ENCODE data around the gene PLEKHG4B. TPM values are rescaled to one million over a fixed set of nuclear protein-coding genes. Genes with fewer than 3 reads are reported as not detected.

The PLEKHG4B gene
- total RNA-seq, 1 experiment from 2014 or later = 0.61 TPM

DNA sequence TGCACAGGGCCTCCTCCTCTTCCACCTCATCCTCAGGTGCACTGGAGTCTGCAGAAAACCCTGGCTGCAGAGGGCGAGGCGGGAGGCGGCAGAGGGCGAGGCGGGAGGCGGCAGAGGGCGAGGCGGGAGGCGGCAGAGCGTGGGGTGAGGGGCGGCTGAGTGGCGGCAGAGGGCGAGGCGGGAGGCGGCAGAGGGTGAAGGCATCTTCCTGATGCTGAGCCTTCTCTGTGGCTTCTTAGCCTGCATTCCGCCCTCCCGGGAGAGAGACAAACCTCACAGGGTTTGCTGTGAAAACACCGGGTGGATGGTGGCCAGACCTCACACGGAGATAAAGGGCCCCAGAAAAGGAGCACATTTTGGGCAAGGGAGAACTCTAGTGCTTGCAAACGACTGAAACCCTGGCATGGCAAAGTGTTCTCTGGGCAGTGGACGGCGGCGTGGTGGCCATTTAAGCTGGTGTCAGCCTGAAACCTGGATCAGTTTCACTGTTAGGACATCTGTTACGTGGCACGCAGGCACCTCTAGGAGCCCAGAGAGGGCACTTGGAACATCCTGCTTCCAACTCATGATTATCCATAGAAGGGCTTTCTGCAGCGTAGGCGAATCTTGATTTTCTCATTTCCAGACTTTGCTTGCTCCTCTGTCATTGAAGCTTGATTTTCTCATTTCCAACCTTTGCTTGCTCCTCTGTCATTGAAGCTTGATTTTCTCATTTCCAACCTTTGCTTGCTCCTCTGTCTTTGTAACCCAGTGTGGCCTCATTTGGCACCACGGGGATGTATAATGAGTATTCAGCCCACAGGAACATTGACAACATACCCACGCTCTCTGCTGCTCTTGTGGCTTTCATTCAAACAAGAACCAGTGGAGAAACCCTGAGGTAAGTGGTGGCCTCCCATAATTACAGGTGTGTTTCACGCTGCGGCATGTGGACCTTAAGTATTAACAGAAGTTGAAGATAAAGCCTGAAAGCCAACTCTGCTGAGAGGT lies 16.3 kb upstream of the PLEKHG4B start:
- no peak for DNase-seq (ENCODE audit: low read depth)

DNA sequence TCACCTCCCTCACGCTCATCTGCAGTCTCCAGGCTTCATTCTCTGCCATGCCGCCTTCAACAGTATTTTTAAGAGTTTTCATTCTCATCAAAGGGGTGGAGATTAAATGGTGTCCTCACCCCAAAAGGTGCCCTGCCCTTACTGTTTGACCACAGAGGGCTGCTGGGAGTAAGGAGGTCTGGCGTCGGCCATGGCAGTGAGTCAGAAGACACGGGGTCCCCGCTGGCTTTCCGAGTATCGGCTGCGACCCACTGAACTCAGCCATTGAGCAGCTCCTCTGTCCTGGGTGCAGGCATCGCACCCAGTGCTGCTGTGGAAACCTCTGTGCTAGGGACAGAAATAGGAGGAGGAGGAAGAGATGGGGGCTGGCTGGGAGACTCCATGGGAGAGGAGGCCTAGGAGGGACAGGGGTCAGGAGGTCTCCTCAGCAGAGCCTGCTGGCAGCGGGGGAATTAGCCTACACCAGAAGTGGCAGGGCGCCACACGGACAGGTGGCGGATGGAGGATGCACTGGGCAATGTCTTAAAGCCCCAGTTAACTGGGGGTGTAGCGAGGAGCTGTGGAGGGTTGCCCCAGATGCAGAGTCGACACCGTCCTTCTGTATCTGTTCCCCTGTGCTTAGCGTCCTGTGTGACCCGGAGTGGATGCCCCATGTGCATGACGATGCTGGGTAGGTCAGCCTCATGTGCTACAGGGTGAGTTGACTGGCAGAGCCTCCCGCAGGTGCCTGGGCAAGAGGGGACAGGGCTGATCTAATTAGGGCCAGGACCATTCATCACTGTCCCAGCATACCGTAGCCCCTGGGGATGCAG lies 15.4 kb upstream of the PLEKHG4B start:
- DNase-seq (ENCODE audit: low read depth) = no peak

DNA sequence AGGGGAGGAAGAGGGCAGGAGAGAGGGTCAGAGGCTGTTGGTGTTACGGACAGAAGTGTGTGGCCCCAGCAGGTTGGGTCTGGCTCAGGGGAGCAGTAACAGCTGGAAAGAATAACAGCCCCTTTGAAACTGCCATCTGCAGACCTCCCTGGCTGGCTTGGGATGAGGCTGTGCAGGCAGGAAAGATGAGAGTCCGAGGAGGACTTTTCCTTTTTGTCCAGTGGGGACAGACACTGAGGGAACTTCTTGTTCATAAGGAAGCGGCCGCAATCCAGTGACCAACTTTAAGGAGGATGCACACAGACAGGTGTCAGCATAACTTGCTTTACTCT lies 14.8 kb upstream of the PLEKHG4B start:
- DNase-seq (ENCODE audit: low read depth) = no peak

DNA sequence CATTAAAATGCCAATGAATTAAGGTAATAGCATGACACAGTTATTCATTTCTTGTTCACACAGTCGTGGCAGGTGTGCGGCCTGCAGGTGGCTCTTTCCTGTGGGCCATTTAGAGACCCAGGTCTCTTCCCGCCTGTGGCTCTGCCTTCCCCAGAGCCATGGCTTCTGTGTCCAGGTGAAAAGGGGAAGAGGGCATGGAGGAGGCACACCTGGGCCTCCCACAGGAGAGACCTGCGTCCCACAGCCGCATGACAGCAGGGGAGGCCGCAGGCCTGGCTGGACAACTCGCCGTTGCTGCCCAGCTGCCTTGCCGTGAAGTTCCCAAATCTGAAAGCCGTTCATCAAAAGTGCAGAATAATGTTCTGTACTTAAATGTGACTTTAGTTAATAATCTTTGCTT lies 14.4 kb upstream of the PLEKHG4B start:
- no peak for DNase-seq (ENCODE audit: low read depth)

DNA sequence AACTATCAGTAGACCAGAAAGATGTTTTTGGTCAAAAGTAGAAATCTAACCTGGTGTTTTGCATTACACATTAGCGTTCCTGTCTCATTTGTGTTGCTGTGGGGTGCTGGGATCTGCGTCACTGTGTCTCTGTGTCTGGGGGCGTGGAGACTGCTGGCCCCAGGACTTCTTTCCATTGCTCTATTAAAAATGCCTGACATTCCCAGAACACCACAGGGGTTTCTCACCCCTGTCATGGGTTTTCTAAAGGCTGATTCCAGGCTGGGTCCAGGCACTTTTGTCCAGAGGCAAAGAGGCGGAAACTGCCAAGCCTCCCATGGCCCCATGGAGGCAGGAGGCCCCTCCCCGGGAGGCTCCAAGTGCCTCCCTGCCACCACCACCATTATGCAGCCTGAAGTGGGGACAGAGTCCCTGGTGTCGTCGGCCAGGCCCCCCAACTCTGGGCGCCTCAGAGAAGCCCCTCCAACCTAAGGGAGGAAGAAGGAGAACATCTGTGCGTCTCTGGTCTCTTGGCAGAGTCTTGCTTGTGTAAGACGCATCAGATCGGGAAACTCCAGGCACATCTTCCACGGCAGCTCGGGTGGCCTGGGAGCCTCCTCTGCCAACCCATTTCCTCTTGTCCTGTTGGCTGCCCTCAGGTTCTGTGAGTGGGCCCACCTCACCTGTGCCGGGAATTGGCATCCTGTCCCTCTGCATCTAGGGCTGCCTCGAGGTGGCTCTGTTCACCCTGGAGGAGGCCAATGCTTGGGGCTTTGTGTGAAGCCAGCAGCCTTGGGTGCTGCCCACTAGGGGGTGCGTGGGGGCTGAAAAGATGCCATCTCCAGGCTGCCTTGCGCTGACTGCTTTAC lies 13.8 kb upstream of the PLEKHG4B start:
- peak; percentile 72 for DNase-seq (ENCODE audit: low read depth)

DNA sequence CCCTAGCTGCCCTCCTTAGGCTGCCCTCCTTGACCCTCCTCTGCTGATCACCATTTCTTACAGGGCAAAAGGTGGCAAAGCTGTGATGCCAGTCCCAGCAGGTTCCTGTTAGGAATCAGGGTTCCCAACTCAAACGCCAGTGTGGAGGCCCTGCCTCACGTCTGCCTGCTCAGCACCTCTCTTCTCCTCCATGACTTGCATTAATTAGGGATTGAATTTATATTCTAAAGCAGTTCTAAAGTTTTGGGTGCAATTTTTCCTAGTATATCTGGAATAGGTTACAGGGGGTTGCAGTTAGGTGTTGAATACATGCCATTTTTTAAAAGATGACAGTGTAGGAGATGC lies 13.2 kb upstream of the PLEKHG4B start:
- DNase-seq (ENCODE audit: low read depth) = no peak

DNA sequence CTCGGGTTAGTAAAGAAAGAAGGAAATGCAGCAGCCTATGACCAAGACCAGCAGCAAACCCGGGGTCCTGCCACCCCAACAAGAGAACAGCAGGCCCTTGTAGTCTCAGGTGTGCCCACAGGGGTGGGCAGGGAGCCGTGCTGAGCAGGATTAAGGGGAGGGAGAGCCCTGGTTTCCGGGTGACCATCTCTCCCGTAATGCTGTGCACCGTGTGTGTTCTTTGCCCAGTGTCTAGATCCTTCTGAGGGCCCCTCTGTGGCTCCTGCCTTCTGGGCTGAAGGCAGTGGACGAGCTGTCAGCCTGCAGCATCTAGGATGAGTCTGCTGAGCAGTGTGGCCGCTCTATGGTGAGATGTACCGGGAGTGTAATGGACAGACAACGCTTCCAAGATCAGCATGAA lies 12.7 kb upstream of the PLEKHG4B start:
- DNase-seq (ENCODE audit: low read depth) = no peak

DNA sequence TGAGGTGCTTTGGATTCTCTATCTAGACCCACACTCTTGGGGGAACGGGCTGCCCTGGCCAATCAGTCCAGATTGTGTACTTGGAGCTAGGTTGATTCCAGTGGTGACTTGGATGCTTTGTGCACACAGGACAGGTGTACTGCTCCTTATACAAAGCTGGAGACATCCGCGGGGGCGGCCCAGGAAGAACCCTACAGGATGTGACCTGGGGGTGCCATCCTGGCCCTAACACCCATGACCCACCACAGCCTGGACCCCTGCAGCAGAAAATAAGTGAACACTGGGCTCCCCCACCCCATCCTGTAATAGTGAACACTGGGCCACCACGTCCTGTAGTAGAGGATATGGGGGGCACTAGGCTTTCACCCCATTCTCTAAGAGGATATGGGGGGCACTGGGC lies 12.1 kb upstream of the PLEKHG4B start:
- no peak for DNase-seq (ENCODE audit: low read depth)

DNA sequence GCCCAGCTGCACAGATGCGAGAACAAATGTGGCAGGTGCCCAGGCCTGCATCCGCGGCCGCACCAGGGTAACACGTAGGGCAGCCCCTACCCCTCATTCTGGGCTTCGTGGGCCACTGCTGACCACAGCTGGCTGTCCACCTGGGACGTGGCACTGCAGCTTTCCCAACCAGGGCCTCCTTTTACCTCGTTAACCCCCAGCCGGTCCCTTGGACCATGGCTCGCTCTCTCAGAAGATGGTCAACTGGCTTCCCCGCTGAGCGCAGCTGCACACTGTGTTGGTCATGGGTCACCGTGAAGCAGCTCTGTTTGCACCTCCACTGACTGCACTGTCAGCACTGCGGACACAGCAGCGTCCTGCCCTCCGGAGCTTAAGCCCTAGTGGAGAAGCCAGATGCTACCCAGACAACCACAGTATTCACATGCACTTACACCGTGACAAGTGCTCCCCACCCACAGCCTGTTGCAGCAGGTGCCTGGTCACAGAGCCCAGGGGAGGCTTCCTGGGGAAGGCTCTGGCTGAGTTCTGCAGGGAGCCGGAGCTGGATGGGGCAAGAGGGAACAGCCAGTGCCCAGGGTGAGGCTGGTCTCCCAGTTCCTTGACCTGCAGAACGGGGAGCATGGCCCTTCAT lies 10.5 kb upstream of the PLEKHG4B start:
- DNase-seq (ENCODE audit: low read depth) = no peak

DNA sequence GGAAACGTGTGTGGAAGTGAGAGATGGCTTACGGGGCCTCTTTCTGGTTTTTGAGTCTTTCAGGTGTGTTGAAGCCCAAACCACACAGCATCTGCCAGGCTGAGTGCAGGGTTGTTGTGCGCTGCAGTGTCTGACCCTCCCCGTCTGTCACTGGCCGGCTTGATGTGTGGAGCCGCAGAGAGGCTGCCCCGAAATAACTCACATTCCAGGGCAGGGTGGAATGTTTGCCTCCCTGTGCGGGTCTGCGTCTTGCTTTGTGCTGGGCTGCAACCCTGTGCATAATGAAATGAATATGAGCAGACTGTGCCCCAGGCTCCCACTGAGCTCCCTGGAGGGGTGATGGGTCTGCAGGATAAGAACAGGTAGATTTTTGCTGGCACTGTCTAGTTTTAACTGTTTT lies 9.9 kb upstream of the PLEKHG4B start:
- DNase-seq (ENCODE audit: low read depth) = no peak

DNA sequence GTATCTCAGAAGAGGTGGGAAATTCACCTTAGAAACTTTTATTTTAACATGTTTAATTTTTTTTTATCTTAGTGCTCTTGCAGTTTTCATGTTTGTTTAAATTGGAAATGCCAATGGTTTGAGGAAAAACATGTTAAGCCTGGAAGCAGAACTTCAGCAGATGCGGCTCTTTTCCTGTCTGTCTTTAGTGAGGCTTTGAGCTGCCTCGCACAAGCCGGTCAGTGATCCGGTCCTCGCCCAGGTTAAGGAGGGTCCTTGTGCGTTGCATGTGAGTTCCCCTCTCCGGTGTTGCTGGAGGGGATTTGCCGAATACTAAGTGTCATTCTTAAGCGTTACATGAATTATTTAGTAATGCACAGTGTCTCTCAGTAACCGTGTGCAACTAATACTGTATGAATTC lies 9.4 kb upstream of the PLEKHG4B start:
- no peak for DNase-seq (ENCODE audit: low read depth)

DNA sequence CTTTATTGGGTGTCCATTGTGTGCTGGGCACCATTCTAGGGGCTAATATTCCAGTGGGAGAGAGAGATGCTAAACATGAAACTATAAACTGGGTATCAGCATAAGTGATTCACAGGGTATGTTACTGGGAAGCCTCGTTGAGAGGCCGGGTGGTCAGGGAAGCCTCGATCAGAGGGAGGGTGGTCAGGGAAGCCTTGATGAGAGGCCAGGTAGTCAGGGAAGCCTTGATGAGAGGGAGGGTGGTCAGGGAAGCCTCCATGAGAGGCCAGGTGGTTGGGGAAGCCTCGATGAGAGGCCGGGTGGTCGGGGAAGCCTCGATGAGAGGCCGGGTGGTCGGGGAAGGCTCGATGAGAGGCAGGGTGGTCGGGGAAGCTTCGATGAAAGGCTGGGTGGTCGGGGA lies 8.9 kb upstream of the PLEKHG4B start:
- DNase-seq (ENCODE audit: low read depth) = no peak

DNA sequence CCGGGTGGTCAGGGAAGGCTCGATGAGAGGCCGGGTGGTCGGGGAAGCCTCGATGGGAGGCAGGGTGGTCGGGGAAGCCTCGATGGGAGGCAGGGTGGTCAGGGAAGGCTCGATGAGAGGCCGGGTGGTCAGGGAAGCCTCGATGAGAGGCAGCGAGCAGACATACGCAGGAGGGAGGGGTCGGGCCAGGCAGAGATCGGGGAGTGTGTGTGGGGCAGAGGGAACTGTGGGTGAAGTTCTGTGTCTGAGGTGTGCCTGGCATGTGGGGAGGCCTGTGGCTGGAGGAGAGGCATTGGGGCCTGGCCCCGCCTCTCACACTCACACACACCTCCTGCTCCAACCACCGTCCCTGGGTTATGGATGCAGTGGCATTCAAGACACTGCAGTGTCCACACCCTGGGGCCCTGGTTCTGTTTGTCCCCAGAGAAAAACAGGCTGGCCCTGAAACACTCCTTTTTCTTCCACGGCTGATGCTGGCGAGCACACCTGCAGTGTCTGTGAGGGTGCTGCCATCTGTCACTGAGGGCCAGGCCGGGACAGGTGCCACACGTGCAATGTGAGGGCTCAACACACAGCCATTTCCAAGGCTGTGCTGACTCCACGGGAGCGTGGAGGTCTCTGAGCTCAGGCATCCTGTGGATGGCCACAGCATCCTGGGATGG lies 6.5 kb upstream of the PLEKHG4B start:
- DNase-seq (ENCODE audit: low read depth) = no peak

DNA sequence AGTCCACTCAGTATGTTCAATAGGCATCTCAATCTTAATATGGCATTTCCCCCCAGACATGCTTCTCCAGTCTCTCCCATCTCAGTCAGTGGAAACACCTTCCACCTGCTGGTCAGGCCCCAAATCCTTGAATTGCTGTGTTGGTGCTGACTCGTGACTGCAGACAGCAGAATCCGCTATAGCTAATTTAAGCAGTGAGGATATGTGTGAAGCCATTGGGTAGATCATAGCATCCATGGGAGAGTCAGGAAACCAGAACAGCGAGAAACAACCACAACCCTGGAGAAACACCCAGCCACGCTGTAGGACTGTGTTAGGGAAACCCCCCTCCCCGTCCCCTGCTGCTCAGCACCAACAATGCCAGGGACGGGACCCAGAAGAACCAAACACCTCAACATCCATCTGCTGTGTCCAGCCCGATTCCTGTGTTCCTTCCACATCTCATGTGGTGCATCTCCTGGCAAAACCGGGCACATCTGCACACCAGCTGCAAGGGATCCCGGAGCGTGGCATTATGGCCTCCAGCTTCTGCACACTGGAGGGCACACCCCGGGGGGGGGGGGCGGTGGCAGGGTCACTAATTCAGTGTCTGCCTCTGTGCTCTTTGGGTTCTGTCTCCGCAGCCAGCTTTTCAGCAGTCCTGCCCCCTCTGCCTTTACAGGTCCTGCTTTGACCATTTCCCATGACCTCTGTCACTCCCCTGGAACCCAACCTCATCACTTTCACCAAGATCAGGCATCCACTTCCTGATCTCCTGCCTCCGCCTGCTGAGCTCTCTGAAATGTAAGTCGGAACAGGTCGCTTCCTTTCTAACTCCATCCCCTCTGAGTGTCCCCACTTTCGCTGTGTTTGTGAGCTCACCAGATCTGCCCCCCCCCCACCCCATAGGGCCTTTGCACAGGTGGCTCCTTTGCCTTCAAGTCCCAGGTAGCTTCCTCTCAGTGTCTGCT lies 2.4 kb upstream of the PLEKHG4B start:
- no peak for DNase-seq (ENCODE audit: low read depth)

DNA sequence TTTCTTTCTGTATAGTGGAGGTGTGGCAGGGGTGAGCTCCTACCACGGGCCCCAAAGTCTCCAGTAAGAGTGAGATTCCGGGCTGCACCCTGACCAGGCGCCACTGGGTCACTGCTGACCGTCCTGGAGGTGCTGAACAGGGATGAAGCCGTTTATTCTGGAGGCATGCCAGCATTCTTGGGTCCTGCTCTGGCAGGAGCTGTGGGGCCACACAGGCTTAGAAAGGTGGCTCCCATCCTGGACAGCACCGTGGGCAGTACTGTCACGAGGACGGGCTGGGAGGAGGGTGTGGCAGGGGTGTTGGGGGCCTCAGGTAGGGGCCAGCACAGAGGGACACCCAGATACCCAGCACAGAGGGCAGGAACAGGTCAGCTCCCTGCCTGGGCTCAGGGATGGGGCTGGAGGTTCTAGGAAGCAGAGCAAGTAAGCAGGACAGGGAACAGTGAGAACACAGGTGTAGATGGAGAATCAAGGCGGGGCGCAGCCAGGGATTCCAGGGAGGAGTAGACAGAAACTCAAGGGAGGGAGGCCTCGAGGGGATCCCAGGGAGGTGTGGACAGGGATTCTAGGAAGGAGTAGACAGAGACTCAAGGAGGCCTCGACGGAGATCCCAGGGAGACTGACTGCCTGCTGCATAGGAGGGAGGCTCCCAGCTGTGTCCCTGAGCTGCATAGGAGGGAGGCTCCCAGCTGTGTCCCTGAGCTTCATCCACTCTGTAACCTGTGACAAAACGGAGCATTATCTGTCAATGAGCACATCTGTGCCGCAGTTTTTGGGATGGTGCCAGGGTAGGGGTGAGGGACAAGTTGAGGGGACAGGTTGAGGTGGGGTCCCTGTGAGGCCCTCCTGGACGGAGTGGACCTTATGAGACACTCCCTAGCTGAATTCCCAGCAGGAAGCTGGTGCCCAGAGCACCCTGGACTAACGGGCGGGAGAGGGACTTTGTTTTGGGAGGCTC lies 1.1 kb upstream of the PLEKHG4B start:
- DNase-seq (ENCODE audit: low read depth) = no peak

DNA sequence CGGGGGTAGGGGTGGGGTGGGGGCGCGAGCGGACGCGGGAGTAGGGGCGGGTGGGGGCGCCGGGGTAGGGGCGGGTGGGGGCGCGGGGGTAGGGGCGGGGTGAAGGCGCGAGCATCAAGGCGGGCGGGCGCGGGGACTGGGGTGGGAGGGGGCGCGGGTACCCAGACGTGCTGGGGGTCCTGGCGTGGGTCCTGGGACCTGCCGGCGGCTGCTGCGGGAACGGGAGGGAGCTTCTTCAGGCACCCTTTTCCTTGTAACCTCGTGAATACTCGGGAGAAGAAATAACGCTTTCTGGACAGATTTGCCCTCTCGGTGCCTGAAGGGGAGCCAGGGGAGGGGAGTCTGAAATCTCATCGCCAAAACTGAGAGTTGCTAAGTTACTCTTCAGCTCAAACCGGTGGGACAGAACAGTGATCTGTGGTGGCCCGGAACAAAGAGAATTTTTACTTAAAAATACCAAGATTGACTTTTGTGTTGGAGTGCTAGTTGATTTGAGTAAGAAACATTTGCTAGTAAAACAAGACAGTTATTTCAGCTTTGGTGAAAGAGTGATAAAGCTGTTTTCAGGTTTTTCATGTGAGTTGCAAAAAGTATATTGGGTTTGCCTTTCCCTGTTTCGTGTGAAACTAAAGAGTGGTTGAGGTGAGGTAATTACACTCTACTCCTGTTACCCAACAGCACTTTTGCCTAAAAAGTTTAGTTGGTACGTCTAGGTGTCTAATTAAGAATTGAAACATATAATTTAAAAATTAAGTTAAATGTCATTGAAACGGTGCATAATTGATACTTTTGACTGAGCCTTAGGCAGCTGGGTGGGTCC lies 643 bp downstream of the PLEKHG4B start:
- DNase-seq (ENCODE audit: low read depth) = no peak

DNA sequence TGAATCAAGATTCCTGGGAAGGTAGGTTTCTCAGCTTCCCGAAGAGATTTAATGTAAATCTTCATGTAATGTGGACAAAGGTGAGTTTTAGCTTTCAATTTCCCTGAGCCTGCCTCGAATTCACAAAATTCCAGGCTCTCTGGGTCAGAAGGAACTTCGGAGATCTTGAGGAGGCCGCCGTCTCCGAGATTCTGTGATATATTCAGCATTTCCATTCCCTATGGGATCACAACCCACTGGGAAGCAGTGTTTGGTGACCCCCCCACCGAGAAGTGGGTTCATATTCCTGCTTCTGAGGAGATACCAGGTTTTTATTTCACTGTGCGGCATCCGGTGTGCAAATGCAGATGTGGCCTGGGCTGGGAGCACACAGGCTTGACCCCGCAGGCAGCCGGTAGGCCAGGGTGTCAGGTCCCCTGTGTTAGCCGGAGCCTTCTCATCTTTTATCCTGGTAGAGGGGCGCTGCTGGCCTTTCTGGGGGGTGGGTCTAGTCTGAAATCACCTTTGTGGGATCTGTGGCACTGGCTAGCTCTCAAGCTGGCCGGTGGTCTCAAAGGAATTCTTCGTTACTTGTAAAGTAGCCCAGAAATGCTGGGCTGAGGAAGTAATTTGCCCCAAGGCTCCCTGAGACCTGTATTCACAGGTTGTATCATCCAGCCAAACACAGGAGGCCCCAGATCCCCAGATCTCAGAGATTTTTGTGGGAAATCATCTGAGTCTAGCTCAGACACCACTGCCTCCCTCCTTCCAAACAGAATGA lies 1.4 kb downstream of the PLEKHG4B start:
- DNase-seq (ENCODE audit: low read depth) = no peak

Data from HT1080 (cell line).